GM12801 (cell line): Measurements from ENCODE around the gene ADGRG7.

Experiments used
- TF ChIP-seq, protein P1 (sequence below): IDR thresholded peaks from one replicate; pipeline ENCODE4 v1.5.1; 2011; ENCODE audit warnings: control low read depth; ENCODE audit not compliant: insufficient read length; ENCODE audit errors: extremely low read depth

Gene ADGRG7

DNA sequence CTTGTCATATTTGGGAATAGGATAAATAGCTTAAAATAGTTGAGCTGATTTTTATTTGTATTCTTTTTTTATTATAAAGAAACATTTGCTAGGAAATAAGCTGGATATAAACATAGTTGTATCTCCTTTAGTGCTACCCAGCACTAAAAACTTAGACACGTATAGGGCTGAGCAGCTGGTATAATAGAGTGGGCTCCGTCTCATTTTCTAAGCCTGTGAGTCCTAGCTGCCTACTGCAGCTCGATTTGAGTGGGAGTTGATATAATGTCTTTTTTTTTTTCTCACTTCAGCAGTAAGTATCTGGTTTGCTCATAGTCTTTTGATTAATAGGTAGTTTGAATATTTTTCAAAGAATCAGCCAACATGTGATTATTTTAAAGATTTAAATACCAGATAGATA lies 134.1 kb downstream of the ADGRG7 start:
- TF ChIP-seq, protein P1, sequence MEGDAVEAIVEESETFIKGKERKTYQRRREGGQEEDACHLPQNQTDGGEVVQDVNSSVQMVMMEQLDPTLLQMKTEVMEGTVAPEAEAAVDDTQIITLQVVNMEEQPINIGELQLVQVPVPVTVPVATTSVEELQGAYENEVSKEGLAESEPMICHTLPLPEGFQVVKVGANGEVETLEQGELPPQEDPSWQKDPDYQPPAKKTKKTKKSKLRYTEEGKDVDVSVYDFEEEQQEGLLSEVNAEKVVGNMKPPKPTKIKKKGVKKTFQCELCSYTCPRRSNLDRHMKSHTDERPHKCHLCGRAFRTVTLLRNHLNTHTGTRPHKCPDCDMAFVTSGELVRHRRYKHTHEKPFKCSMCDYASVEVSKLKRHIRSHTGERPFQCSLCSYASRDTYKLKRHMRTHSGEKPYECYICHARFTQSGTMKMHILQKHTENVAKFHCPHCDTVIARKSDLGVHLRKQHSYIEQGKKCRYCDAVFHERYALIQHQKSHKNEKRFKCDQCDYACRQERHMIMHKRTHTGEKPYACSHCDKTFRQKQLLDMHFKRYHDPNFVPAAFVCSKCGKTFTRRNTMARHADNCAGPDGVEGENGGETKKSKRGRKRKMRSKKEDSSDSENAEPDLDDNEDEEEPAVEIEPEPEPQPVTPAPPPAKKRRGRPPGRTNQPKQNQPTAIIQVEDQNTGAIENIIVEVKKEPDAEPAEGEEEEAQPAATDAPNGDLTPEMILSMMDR: no peak

DNA sequence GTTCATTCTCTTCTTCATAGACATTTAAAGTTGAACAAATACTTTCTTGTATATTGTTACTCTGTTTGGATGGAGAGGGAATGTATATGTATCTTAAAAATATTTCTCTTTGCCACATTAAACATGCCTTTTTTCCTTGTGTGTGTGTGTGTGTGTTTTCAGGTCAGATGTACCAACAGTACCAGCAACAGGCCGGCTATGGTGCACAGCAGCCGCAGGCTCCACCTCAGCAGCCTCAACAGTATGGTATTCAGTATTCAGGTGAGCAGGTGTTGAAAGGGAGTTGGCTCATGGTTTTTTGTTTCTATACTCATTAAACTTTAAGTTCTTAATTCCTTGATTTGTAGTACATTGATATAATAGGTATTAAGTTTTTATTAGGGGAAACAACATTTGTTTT lies 135.3 kb downstream of the ADGRG7 start:
- TF ChIP-seq, protein P1: no peak
